ENCODE data around the gene HIPK3.
A peak's percentile ranks its signal among the peaks of the same experiment; 100 is the strongest.
"Not testable (repeated sequence)": the region's sequence is repeated elsewhere in the genome, so short reads cannot be mapped to it uniquely, and the experiment has no call there.

The HIPK3 gene

GRCh38 chr11:33366918-33367317 is 109.7 kb downstream of the HIPK3 start:
- no peak for DNase-seq

- DNase-seq: not testable (repeated sequence)
These were observed 111.3 kb downstream of the HIPK3 start for GRCh38 chr11:33368475-33368874.

GRCh38 chr11:33368931-33369330 is 111.8 kb downstream of the HIPK3 start:
- DNase-seq: no peak

GRCh38 chr11:33373636-33374035 is 116.5 kb downstream of the HIPK3 start:
- no peak for DNase-seq

- DNase-seq: no peak
These were observed 118.1 kb downstream of the HIPK3 start for GRCh38 chr11:33375236-33375635.

GRCh38 chr11:33375688-33376311 is 118.6 kb downstream of the HIPK3 start, which contains the start of gene KIAA1549L:
KIAA1549L (plus strand) TSS chr11:33376108.
- peak; percentile 23 for DNase-seq

GRCh38 chr11:33376331-33377310 is 119.4 kb downstream of the HIPK3 start:
- peak; percentile 12 for DNase-seq

GRCh38 chr11:33377412-33378370 is 120.5 kb downstream of the HIPK3 start:
- no peak for DNase-seq

- DNase-seq: no peak
These were observed 122.8 kb downstream of the HIPK3 start for GRCh38 chr11:33379947-33380346.

- no peak for DNase-seq
These were observed 126.1 kb downstream of the HIPK3 start for GRCh38 chr11:33383075-33383919.

- DNase-seq: no peak
These were observed 126.7 kb downstream of the HIPK3 start for GRCh38 chr11:33383920-33384209.

GRCh38 chr11:33384220-33384619 is 127.0 kb downstream of the HIPK3 start:
- DNase-seq: no peak

GRCh38 chr11:33387581-33387980 is 130.4 kb downstream of the HIPK3 start:
- DNase-seq: no peak

- DNase-seq: no peak
These were observed 130.8 kb downstream of the HIPK3 start for GRCh38 chr11:33387996-33388395.

GRCh38 chr11:33388793-33389525 is 131.8 kb downstream of the HIPK3 start:
- no peak for DNase-seq

GRCh38 chr11:33389635-33390034 is 132.5 kb downstream of the HIPK3 start:
- DNase-seq: no peak

GRCh38 chr11:33390944-33391892 is 134.0 kb downstream of the HIPK3 start:
- DNase-seq: no peak

- no peak for DNase-seq
These were observed 134.7 kb downstream of the HIPK3 start for GRCh38 chr11:33391893-33392251.

GRCh38 chr11:33394431-33395109 is 137.4 kb downstream of the HIPK3 start:
- no peak for DNase-seq

- DNase-seq: no peak
These were observed 139.2 kb downstream of the HIPK3 start for GRCh38 chr11:33396361-33396760.
